ENCODE measurements around the gene NR3C2.

Gene NR3C2

DNA sequence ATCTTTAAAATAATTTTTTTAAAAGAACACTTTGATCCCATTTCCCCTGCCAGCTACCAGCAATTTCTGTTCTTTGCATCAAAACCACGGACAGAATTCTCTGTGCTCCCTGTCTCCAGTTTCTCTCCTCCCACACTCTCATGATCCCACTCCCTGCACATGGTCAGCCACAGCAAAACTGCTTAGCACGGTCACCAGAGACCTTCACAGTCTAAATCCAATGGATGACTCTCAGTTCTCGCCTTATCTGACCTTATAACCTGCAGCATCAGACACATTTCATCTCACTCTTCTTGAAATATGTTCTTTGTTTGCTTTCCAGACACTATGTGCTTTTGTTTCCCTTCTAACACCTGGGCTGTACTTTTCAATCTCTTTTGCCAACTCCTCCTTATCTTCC lies 131.5 kb downstream of the NR3C2 start:
- TF ChIP-seq, protein P1, sequence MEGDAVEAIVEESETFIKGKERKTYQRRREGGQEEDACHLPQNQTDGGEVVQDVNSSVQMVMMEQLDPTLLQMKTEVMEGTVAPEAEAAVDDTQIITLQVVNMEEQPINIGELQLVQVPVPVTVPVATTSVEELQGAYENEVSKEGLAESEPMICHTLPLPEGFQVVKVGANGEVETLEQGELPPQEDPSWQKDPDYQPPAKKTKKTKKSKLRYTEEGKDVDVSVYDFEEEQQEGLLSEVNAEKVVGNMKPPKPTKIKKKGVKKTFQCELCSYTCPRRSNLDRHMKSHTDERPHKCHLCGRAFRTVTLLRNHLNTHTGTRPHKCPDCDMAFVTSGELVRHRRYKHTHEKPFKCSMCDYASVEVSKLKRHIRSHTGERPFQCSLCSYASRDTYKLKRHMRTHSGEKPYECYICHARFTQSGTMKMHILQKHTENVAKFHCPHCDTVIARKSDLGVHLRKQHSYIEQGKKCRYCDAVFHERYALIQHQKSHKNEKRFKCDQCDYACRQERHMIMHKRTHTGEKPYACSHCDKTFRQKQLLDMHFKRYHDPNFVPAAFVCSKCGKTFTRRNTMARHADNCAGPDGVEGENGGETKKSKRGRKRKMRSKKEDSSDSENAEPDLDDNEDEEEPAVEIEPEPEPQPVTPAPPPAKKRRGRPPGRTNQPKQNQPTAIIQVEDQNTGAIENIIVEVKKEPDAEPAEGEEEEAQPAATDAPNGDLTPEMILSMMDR (IDR thresholded peaks at IDR 0.05; ENCODE audit: insufficient read depth, low read length, missing control alignments), result no peak
- DNase-seq (ENCODE audit: low read depth, low spot score), result no peak
- ChIA-PET CTCF (no interaction called here), POLR2A (no interaction called here)
- no peak overlapping the region for H3K4me3 ChIP-seq (ENCODE audit: low read depth, low read length)

DNA sequence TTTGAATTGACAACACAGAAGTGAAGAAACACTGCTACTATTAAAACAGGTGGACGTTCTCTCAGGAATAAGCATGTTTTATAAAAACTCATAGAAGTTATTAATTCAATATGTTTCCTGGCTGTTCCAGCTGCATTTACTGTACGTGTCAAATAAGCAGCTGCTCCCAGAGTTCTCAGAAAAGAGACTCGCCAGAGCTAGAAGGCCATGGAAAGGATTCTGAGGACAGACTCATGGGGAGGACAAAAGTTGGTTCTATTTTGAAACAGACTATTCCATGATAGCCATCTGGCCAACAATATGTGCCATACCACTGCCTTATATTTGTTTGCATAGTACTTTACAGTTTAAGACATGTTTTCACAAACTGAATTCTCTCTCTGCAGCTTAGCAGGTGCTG lies 136.5 kb downstream of the NR3C2 start:
- CTCF ChIA-PET, result no interaction called here
- no peak for DNase-seq (ENCODE audit: low read depth, low spot score)
- POLR2A ChIA-PET, result no interaction called here
- no peak overlapping the region for H3K4me3 ChIP-seq (ENCODE audit: low read depth, low read length)
- TF ChIP-seq, protein P1 (IDR thresholded peaks at IDR 0.05; ENCODE audit: insufficient read depth, low read length, missing control alignments), result no peak

DNA sequence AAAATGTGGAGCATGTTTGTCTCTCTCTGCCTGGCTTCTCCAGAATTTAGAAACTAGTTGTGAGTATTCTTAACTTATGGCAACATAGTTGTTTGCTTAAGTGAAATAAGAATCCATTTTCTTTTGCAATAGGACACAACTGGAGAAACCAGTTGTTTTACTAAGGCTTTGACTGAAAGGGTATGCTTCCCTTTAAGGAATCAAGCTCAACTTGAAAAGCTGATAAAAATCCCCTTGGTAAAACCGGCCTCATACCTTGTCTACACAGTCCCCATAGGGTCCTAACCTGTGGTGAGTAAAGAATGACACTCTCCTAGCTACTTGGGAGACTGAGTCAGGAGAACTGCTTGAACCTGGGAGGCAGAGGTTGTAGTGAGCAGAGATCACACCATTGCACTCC lies 139.8 kb downstream of the NR3C2 start:
- ChIA-PET CTCF (no interaction called here), POLR2A (no interaction called here)
- no peak overlapping the region for H3K4me3 ChIP-seq (ENCODE audit: low read depth, low read length)
- TF ChIP-seq, protein P1 (IDR thresholded peaks at IDR 0.05; ENCODE audit: insufficient read depth, low read length, missing control alignments), result no peak
- DNase-seq (ENCODE audit: low read depth, low spot score), result no peak

DNA sequence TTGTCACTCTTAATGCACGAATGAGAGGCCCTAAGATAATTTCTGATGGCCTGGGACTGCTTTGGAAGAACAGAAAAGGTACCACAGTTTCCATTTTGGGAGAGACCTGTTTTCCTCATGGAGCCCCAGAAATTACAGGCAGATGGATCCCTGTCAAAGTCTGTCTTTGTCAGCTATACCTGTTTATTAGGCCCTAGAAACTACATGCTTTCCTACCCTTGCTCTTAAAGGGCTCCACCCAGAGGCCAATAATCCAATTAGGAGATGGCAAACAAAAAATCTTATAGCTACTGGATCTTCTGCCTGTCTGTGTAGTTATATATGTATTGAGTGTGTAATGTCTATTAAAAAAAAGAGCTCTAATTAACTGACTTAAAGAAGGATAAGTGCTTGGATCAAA lies 141.3 kb downstream of the NR3C2 start:
- ChIA-PET CTCF (no interaction called here), POLR2A (no interaction called here)
- H3K4me3 ChIP-seq (ENCODE audit: low read depth, low read length), result no peak overlapping the region
- TF ChIP-seq, protein P1 (IDR thresholded peaks at IDR 0.05; ENCODE audit: insufficient read depth, low read length, missing control alignments), result no peak
- DNase-seq (ENCODE audit: low read depth, low spot score), result no peak

DNA sequence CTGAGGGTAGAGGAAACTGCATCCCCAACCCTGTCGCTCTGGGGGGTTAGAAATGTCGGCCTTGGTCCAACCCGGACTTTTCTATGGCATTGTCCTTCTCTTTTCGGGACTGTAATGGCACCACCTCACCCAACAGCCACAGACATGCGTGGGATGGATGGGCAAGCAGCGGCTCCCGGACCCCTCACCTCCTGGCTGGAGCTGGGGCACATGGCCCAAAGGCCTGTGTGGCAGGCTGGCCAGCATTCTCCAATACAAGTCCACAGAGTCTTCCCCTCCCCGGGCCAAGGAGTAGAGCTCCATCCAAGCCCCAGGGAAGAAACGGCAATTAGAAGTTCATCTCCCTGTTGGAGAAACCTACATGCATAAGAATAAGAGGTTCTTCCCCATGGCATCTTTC lies 142.9 kb downstream of the NR3C2 start:
- ChIA-PET CTCF (no interaction called here), POLR2A (no interaction called here)
- TF ChIP-seq, protein P1 (IDR thresholded peaks at IDR 0.05; ENCODE audit: insufficient read depth, low read length, missing control alignments), result no peak
- H3K4me3 ChIP-seq (ENCODE audit: low read depth, low read length), result no peak overlapping the region
- DNase-seq (ENCODE audit: low read depth, low spot score), result no peak

DNA sequence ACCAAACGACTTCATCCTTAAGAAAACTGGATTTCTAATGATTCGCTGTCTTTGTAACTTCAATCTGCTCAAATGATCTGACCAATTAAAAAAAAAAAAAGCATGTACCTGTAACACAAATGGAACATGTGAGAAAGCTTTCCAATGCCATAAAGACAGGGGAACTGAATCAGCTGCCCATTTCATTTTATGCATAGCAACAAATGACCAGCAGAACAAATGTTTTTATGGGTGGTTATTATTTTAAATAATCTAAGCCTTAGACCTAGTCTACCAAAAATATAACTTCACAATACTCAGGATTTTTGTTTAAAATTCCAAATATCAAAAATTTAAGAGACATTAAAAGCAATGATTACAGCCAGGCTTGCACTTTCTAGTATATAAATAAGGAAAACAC lies 145.7 kb downstream of the NR3C2 start:
- ChIA-PET CTCF (no interaction called here), POLR2A (no interaction called here)
- no peak overlapping the region for H3K4me3 ChIP-seq (ENCODE audit: low read depth, low read length)
- DNase-seq (ENCODE audit: low read depth, low spot score), result no peak
- TF ChIP-seq, protein P1 (IDR thresholded peaks at IDR 0.05; ENCODE audit: insufficient read depth, low read length, missing control alignments), result no peak
